ENCODE results near the gene CUL7.

The CUL7 gene

GRCh38 chr6:43053545-43054205, at the start of gene CUL7:
Gene CUL7, minus strand, starts transcription at chr6:43053851. Its CDS starts 1,063 bp downstream, at chr6:43052788.
- H3K36me3 ChIP-seq (ENCODE audit: insufficient read depth, low read length): peaks cover 39% of the 10 kb centered on the region; the same call in 1 of the 2 replicates
- H3K27ac ChIP-seq: peak within 1 kb of the TSS; percentile 90
- H3K9me3 ChIP-seq (ENCODE audit: low read depth, low read length): no peaks in the 10 kb centered on the region
- TF ChIP-seq EZH2 (IDR thresholded peaks at IDR 0.05) (no peak), POLR2AphosphoS5 (IDR thresholded peaks at IDR 0.05; ENCODE audit: borderline replicate concordance, low read depth, low read length) (peak; percentile 97), FOXP2 (optimal IDR thresholded peaks at IDR 0.05; ENCODE audit: control extremely low read depth, extremely low read length, insufficient read depth) (peak; percentile 46)
- H3K9ac ChIP-seq (ENCODE audit: insufficient read length): peak within 1 kb of the TSS; percentile 96
- H3K4me3 ChIP-seq: peak within 1 kb of the TSS; percentile 86
- peak; percentile 79 for DNase-seq (ENCODE audit: low read depth, low spot score)

GRCh38 chr6:43101497-43101896, 47.8 kb upstream of the CUL7 start:
- no peak for TF ChIP-seq POLR2AphosphoS5 (IDR thresholded peaks at IDR 0.05; ENCODE audit: borderline replicate concordance, low read depth, low read length)
- no peak for TF ChIP-seq FOXP2 (optimal IDR thresholded peaks at IDR 0.05; ENCODE audit: control extremely low read depth, extremely low read length, insufficient read depth)
- no peak for TF ChIP-seq EZH2 (IDR thresholded peaks at IDR 0.05)
- Histone ChIP-seq H3K9ac (ENCODE audit: insufficient read length) (no peak overlapping the region), H3K36me3 (ENCODE audit: insufficient read depth, low read length) (no peaks in the 10 kb centered on the region), H3K9me3 (ENCODE audit: low read depth, low read length) (no peaks in the 10 kb centered on the region), H3K27ac (no peak overlapping the region), H3K4me3 (no peak overlapping the region)
- DNase-seq (ENCODE audit: low read depth, low spot score): no peak

- H3K9ac ChIP-seq (ENCODE audit: insufficient read length): no peak overlapping the region
Observed at GRCh38 chr6:43097502-43097901, 43.9 kb upstream of the CUL7 start.

GRCh38 chr6:43097098-43097489, 43.4 kb upstream of the CUL7 start:
- no peak overlapping the region for H3K4me3 ChIP-seq
- no peak for DNase-seq (ENCODE audit: low read depth, low spot score)
- TF ChIP-seq FOXP2 (optimal IDR thresholded peaks at IDR 0.05; ENCODE audit: control extremely low read depth, extremely low read length, insufficient read depth): no peak
- TF ChIP-seq POLR2AphosphoS5 (IDR thresholded peaks at IDR 0.05; ENCODE audit: borderline replicate concordance, low read depth, low read length): no peak
- peak overlapping the region; percentile 1; the same call in 1 of the 2 replicates for H3K27ac ChIP-seq
- no peaks in the 10 kb centered on the region for H3K36me3 ChIP-seq (ENCODE audit: insufficient read depth, low read length)
- H3K9me3 ChIP-seq (ENCODE audit: low read depth, low read length): no peaks in the 10 kb centered on the region
- no peak overlapping the region for H3K9ac ChIP-seq (ENCODE audit: insufficient read length)

More at GRCh38 chr6:43097502-43097901, 43.9 kb upstream of the CUL7 start:
- H3K9me3 ChIP-seq (ENCODE audit: low read depth, low read length): no peaks in the 10 kb centered on the region
- peak overlapping the region; percentile 1; the same call in 1 of the 2 replicates for H3K27ac ChIP-seq
- no peaks in the 10 kb centered on the region for H3K36me3 ChIP-seq (ENCODE audit: insufficient read depth, low read length)
- H3K4me3 ChIP-seq: no peak overlapping the region
- no peak for DNase-seq (ENCODE audit: low read depth, low spot score)
- no peak for TF ChIP-seq FOXP2 (optimal IDR thresholded peaks at IDR 0.05; ENCODE audit: control extremely low read depth, extremely low read length, insufficient read depth)
- no peak for TF ChIP-seq EZH2 (IDR thresholded peaks at IDR 0.05)
- no peak for TF ChIP-seq POLR2AphosphoS5 (IDR thresholded peaks at IDR 0.05; ENCODE audit: borderline replicate concordance, low read depth, low read length)

GRCh38 chr6:43096451-43097097, 42.9 kb upstream of the CUL7 start:
- Histone ChIP-seq H3K9me3 (ENCODE audit: low read depth, low read length) (no peaks in the 10 kb centered on the region), H3K9ac (ENCODE audit: insufficient read length) (no peak overlapping the region), H3K4me3 (no peak overlapping the region), H3K36me3 (ENCODE audit: insufficient read depth, low read length) (no peaks in the 10 kb centered on the region), H3K27ac (no peak overlapping the region; the same call in 1 of the 2 replicates)
- TF ChIP-seq POLR2AphosphoS5 (IDR thresholded peaks at IDR 0.05; ENCODE audit: borderline replicate concordance, low read depth, low read length) (no peak), FOXP2 (optimal IDR thresholded peaks at IDR 0.05; ENCODE audit: control extremely low read depth, extremely low read length, insufficient read depth) (no peak), EZH2 (IDR thresholded peaks at IDR 0.05) (no peak)
- DNase-seq (ENCODE audit: low read depth, low spot score): no peak

GRCh38 chr6:43095939-43096338, 42.3 kb upstream of the CUL7 start:
- peak overlapping the region; percentile 39 for H3K27ac ChIP-seq
- no peaks in the 10 kb centered on the region for H3K36me3 ChIP-seq (ENCODE audit: insufficient read depth, low read length)
- H3K9me3 ChIP-seq (ENCODE audit: low read depth, low read length): no peaks in the 10 kb centered on the region
- DNase-seq (ENCODE audit: low read depth, low spot score): no peak
- H3K4me3 ChIP-seq: no peak overlapping the region
- TF ChIP-seq EZH2 (IDR thresholded peaks at IDR 0.05) (no peak), POLR2AphosphoS5 (IDR thresholded peaks at IDR 0.05; ENCODE audit: borderline replicate concordance, low read depth, low read length) (no peak), FOXP2 (optimal IDR thresholded peaks at IDR 0.05; ENCODE audit: control extremely low read depth, extremely low read length, insufficient read depth) (no peak)
- no peak overlapping the region for H3K9ac ChIP-seq (ENCODE audit: insufficient read length)

GRCh38 chr6:43093436-43094289, 40.0 kb upstream of the CUL7 start:
- DNase-seq (ENCODE audit: low read depth, low spot score): no peak
- Histone ChIP-seq H3K27ac (no peak overlapping the region), H3K4me3 (no peak overlapping the region), H3K9ac (ENCODE audit: insufficient read length) (no peak overlapping the region), H3K36me3 (ENCODE audit: insufficient read depth, low read length) (no peaks in the 10 kb centered on the region), H3K9me3 (ENCODE audit: low read depth, low read length) (no peaks in the 10 kb centered on the region)
- no peak for TF ChIP-seq EZH2 (IDR thresholded peaks at IDR 0.05)
- TF ChIP-seq FOXP2 (optimal IDR thresholded peaks at IDR 0.05; ENCODE audit: control extremely low read depth, extremely low read length, insufficient read depth): no peak
- no peak for TF ChIP-seq POLR2AphosphoS5 (IDR thresholded peaks at IDR 0.05; ENCODE audit: borderline replicate concordance, low read depth, low read length)

GRCh38 chr6:43092635-43093034, 39.0 kb upstream of the CUL7 start:
- no peak overlapping the region for H3K4me3 ChIP-seq
- DNase-seq (ENCODE audit: low read depth, low spot score): no peak
- no peak overlapping the region for H3K27ac ChIP-seq
- H3K36me3 ChIP-seq (ENCODE audit: insufficient read depth, low read length): no peaks in the 10 kb centered on the region
- H3K9me3 ChIP-seq (ENCODE audit: low read depth, low read length): no peaks in the 10 kb centered on the region
- no peak overlapping the region for H3K9ac ChIP-seq (ENCODE audit: insufficient read length)
- no peak for TF ChIP-seq EZH2 (IDR thresholded peaks at IDR 0.05)
- TF ChIP-seq POLR2AphosphoS5 (IDR thresholded peaks at IDR 0.05; ENCODE audit: borderline replicate concordance, low read depth, low read length): no peak
- no peak for TF ChIP-seq FOXP2 (optimal IDR thresholded peaks at IDR 0.05; ENCODE audit: control extremely low read depth, extremely low read length, insufficient read depth)
